Skeletal muscle tissue (tissue), 4 donors: ENCODE results near the gene P2RX5. TPM values are rescaled to one million over a fixed set of nuclear protein-coding genes. Genes with fewer than 3 reads are reported as not detected.
A peak's percentile ranks its signal among the peaks of the same experiment; 100 is the strongest.

Experiments used
- H3K27ac ChIP-seq: one replicate; pipeline ENCODE4 v1.7.0; 2013; ENCODE audit warnings: mild to moderate bottlenecking, low read depth, low read length, inconsistent platforms
- H3K27me3 ChIP-seq, 3 donors: one replicate each; pipeline ENCODE4 v1.7.0; 2013; ENCODE audit warnings: low read length in 3 of 3; ENCODE audit not compliant: control insufficient read depth in 3 of 3, insufficient read depth in 3 of 3
- H3K36me3 ChIP-seq, 3 donors: one replicate each; pipeline ENCODE4 v1.7.0; 2013; ENCODE audit warnings: low read length in 3 of 3; ENCODE audit not compliant: control insufficient read depth in 3 of 3, insufficient read depth in 3 of 3
- H3K4me1 ChIP-seq, 3 donors: one replicate each; pipeline ENCODE4 v1.7.0; 2013; ENCODE audit warnings: low read length in 3 of 3, mild to moderate bottlenecking in 3 of 3; ENCODE audit not compliant: control insufficient read depth in 3 of 3, insufficient read depth in 3 of 3
- H3K4me3 ChIP-seq, 3 donors: one replicate each; pipeline ENCODE4 v1.7.0; 2013; ENCODE audit warnings: low read length in 3 of 3
- H3K9ac ChIP-seq, 3 donors: one replicate each; pipeline ENCODE4 v1.7.0; 2013; ENCODE audit warnings: low read length in 3 of 3, mild to moderate bottlenecking in 3 of 3, moderate library complexity in 2 of 3, low read depth in 1 of 3
- H3K9me3 ChIP-seq, 3 donors: one replicate each; pipeline ENCODE4 v1.7.0; 2013; ENCODE audit warnings: low read length in 3 of 3; ENCODE audit not compliant: control insufficient read depth in 3 of 3
- total RNA-seq: library from RNA; depleted of rRNA; stranded (reverse); fragments of >200 nt; gene quantifications from one replicate; pipeline ENCODE4 v1.2.3, GENCODE V29; 2014
- donor health status: Osteomylitis.

Gene P2RX5
- total RNA-seq, 1 donor from 2014 or later, result 13.0 TPM

GRCh38 chr17:3675886-3676285, 20.1 kb downstream of the P2RX5 start:
- peaks cover 0 to 7% (median 0%) of the 10 kb centered on the region in 3 donors for H3K4me1 ChIP-seq
- H3K9ac ChIP-seq, result no peak overlapping the region
- H3K27ac ChIP-seq, result no peak overlapping the region
- no peaks in the 10 kb centered on the region for H3K27me3 ChIP-seq
- H3K36me3 ChIP-seq, result peaks cover 4 to 10% (median 6%) of the 10 kb centered on the region in 3 donors
- H3K9me3 ChIP-seq, result no peaks in the 10 kb centered on the region
- no peak overlapping the region for H3K4me3 ChIP-seq

- H3K9me3 ChIP-seq, result no peaks in the 10 kb centered on the region
- H3K4me3 ChIP-seq, result no peak overlapping the region
- H3K4me1 ChIP-seq, result peaks cover 14 to 24% (median 16%) of the 10 kb centered on the region in 3 donors
- peaks cover 4 to 6% (median 5%) of the 10 kb centered on the region in 3 donors for H3K36me3 ChIP-seq
- H3K27ac ChIP-seq, result no peak overlapping the region
- H3K27me3 ChIP-seq, result no peaks in the 10 kb centered on the region
- H3K9ac ChIP-seq, result no peak overlapping the region
Measured at GRCh38 chr17:3672571-3672970, 23.4 kb downstream of the P2RX5 start.

- peak overlapping the region; percentile 95 for H3K27ac ChIP-seq
- H3K4me1 ChIP-seq, result peaks cover 31 to 44% (median 35%) of the 10 kb centered on the region in 3 donors
- no peaks in the 10 kb centered on the region for H3K27me3 ChIP-seq
- peak overlapping the region; percentile 82 to 96 (median 94) for H3K4me3 ChIP-seq
- H3K36me3 ChIP-seq, result peaks cover under 1 to 9% (median 4%) of the 10 kb centered on the region in 3 donors
- no peaks in the 10 kb centered on the region for H3K9me3 ChIP-seq
- H3K9ac ChIP-seq, result peak overlapping the region; percentile 89 to 99 (median 97)
Measured at GRCh38 chr17:3669548-3669947, 26.4 kb downstream of the P2RX5 start.

GRCh38 chr17:3669085-3669347, 26.9 kb downstream of the P2RX5 start:
- Histone ChIP-seq H3K9me3 (no peaks in the 10 kb centered on the region), H3K4me1 (peaks cover 31 to 44% (median 35%) of the 10 kb centered on the region in 3 donors), H3K9ac (peak overlapping the region; percentile 89 to 99 (median 97)), H3K4me3 (peak overlapping the region; percentile 82 to 96 (median 94)), H3K27me3 (no peaks in the 10 kb centered on the region), H3K27ac (peak overlapping the region; percentile 95), H3K36me3 (peaks cover 6 to 14% (median 6%) of the 10 kb centered on the region in 3 donors)

- peak within 1 kb of the TSS; percentile 95 for H3K27ac ChIP-seq
- no peaks in the 10 kb centered on the region for H3K27me3 ChIP-seq
- H3K36me3 ChIP-seq, result peaks cover 11 to 17% (median 12%) of the 10 kb centered on the region in 3 donors
- peaks cover 31 to 44% (median 35%) of the 10 kb centered on the region in 3 donors for H3K4me1 ChIP-seq
- H3K9ac ChIP-seq, result peak within 1 kb of the TSS; percentile 89 to 99 (median 97)
- H3K4me3 ChIP-seq, result peak within 1 kb of the TSS; percentile 85 to 96 (median 94)
- no peaks in the 10 kb centered on the region for H3K9me3 ChIP-seq
Measured at GRCh38 chr17:3668279-3669084, 27.5 kb downstream of the P2RX5 start, which contains the start of the genes EMC6 and TAX1BP3. TSS of gene EMC6 (plus strand) at chr17:3668812. CDS start at chr17:3669147, 335 bp downstream. TSS of gene TAX1BP3 (minus strand) at chr17:3668578. CDS start at chr17:3668526, 52 bp downstream.

GRCh38 chr17:3667366-3668278, 28.3 kb downstream of the P2RX5 start:
- Histone ChIP-seq H3K4me1 (peaks cover 31 to 44% (median 35%) of the 10 kb centered on the region in 3 donors), H3K4me3 (peak overlapping the region; percentile 85 to 90 (median 87)), H3K27ac (peak overlapping the region; percentile 95), H3K27me3 (no peaks in the 10 kb centered on the region), H3K36me3 (peaks cover 17 to 21% (median 17%) of the 10 kb centered on the region in 3 donors), H3K9ac (peak overlapping the region; percentile 87 to 99 (median 94)), H3K9me3 (no peaks in the 10 kb centered on the region)

- Histone ChIP-seq H3K9ac (peak overlapping the region in 2 of 3 donors; percentile 51 to 94), H3K36me3 (peaks cover 14 to 23% (median 17%) of the 10 kb centered on the region in 3 donors), H3K27ac (peak overlapping the region; percentile 95), H3K4me1 (peaks cover 31 to 44% (median 35%) of the 10 kb centered on the region in 3 donors), H3K4me3 (peak overlapping the region; percentile 8 to 49 (median 19)), H3K9me3 (no peaks in the 10 kb centered on the region), H3K27me3 (no peaks in the 10 kb centered on the region)
Measured at GRCh38 chr17:3666516-3666915, 29.4 kb downstream of the P2RX5 start.

GRCh38 chr17:3665834-3666233, 30.1 kb downstream of the P2RX5 start:
- Histone ChIP-seq H3K9me3 (no peaks in the 10 kb centered on the region), H3K9ac (peak overlapping the region in 2 of 3 donors; percentile 5 to 94), H3K4me1 (peaks cover 34 to 44% (median 35%) of the 10 kb centered on the region in 3 donors), H3K36me3 (peaks cover 16 to 30% (median 19%) of the 10 kb centered on the region in 3 donors), H3K27me3 (no peaks in the 10 kb centered on the region), H3K4me3 (peak overlapping the region; percentile 19 to 67 (median 64)), H3K27ac (peak overlapping the region; percentile 95)

GRCh38 chr17:3663102-3664011, 32.6 kb downstream of the P2RX5 start:
- no peaks in the 10 kb centered on the region for H3K9me3 ChIP-seq
- peaks cover 42 to 46% (median 43%) of the 10 kb centered on the region in 3 donors for H3K4me1 ChIP-seq
- no peak overlapping the region for H3K9ac ChIP-seq
- H3K27ac ChIP-seq, result no peak overlapping the region
- H3K36me3 ChIP-seq, result peaks cover 18 to 31% (median 19%) of the 10 kb centered on the region in 3 donors
- H3K27me3 ChIP-seq, result no peaks in the 10 kb centered on the region
- no peak overlapping the region for H3K4me3 ChIP-seq
